Brain microvascular endothelial cell (primary cell): ENCODE measurements around the gene DGCR8.

Source experiments
- DNase-seq: peaks from one replicate; pipeline ENCODE4 v3.0.0-alpha.2; 2020
- H3K27ac ChIP-seq: fragments of 250-450 bp; sonication (Bioruptor Pico); 2 replicates; pipeline ENCODE4 v1.5.1; 2020; ENCODE audit warnings: mild to moderate bottlenecking, moderate library complexity
- H3K27me3 ChIP-seq: fragments of 250-450 bp; sonication (Bioruptor Pico); replicated peaks from 2 replicates; pipeline ENCODE4 v1.5.1; 2020; ENCODE audit warnings: mild to moderate bottlenecking
- H3K36me3 ChIP-seq: fragments of 250-450 bp; sonication (Bioruptor Pico); replicated peaks from 2 replicates; pipeline ENCODE4 v1.5.1; 2020; ENCODE audit warnings: mild to moderate bottlenecking
- H3K4me3 ChIP-seq: 2 replicates; pipeline ENCODE4 v1.5.1; 2011; ENCODE audit warnings: low read depth, mild to moderate bottlenecking, control low read depth, low read length, moderate library complexity
- CTCF ChIP-seq: IDR thresholded peaks from 2 replicates; pipeline ENCODE4 v1.5.1; 2011; ENCODE audit warnings: low read depth, mild to moderate bottlenecking, moderate library complexity, low read length, control low read depth, inconsistent platforms; ENCODE audit errors: missing control alignments
- in situ Hi-C: cut with HindIII; loops from 2 replicates; pipeline ENCODE4 v1.10.0; 2017; ENCODE audit warnings: low sequenced_read_pairs, low pct_ligation_motif_present

Gene DGCR8

GRCh38 chr22:20080445-20080775 lies 369 bp downstream of the DGCR8 start:
- H3K36me3 ChIP-seq: peaks cover 16% of the 10 kb centered on the region
- in situ Hi-C loops: no loop called here
- peak overlapping the region; percentile 85 for H3K4me3 ChIP-seq
- no peaks in the 10 kb centered on the region for H3K27me3 ChIP-seq
- no peak for TF ChIP-seq CTCF
- peak; percentile 2 for DNase-seq
- peak overlapping the region; percentile 83 for H3K27ac ChIP-seq

- no peak for TF ChIP-seq CTCF
- in situ Hi-C loops: no loop called here
- Histone ChIP-seq H3K4me3 (peak overlapping the region; percentile 85), H3K27ac (peak overlapping the region; percentile 83), H3K36me3 (peaks cover 18% of the 10 kb centered on the region), H3K27me3 (no peaks in the 10 kb centered on the region)
- DNase-seq: peak; percentile 38
Measured at GRCh38 chr22:20080776-20081654, 974 bp downstream of the DGCR8 start.

- H3K4me3 ChIP-seq: no peak overlapping the region
- no peak for TF ChIP-seq CTCF
- in situ Hi-C loops: no loop called here
- no peak for DNase-seq
- H3K36me3 ChIP-seq: peaks cover 40% of the 10 kb centered on the region
- H3K27ac ChIP-seq: no peak overlapping the region
- H3K27me3 ChIP-seq: no peaks in the 10 kb centered on the region
Measured at GRCh38 chr22:20083157-20083890, 3.3 kb downstream of the DGCR8 start.

GRCh38 chr22:20083891-20084546 lies 4.0 kb downstream of the DGCR8 start:
- Histone ChIP-seq H3K27me3 (no peaks in the 10 kb centered on the region), H3K36me3 (peaks cover 46% of the 10 kb centered on the region), H3K27ac (no peak overlapping the region), H3K4me3 (no peak overlapping the region)
- in situ Hi-C loops: no loop called here
- DNase-seq: no peak
- no peak for TF ChIP-seq CTCF

- in situ Hi-C loops: no loop called here
- peak; percentile 60 for TF ChIP-seq CTCF
- no peak for DNase-seq
- no peak overlapping the region for H3K4me3 ChIP-seq
- peaks cover 53% of the 10 kb centered on the region for H3K36me3 ChIP-seq
- H3K27ac ChIP-seq: no peak overlapping the region
- H3K27me3 ChIP-seq: no peaks in the 10 kb centered on the region
Measured at GRCh38 chr22:20084547-20085413, 4.7 kb downstream of the DGCR8 start.
